Prostate gland (tissue), 2 donors: ENCODE measurements around the gene C2orf80. TPM values are rescaled to one million over a fixed set of nuclear protein-coding genes. Genes with fewer than 3 reads are reported as not detected.

Experiments used
- total RNA-seq, 2 donors: library from RNA; depleted of rRNA; stranded (reverse); fragments of >200 nt; gene quantifications; one replicate each; pipeline ENCODE4 v1.1.0, GENCODE V29; 2016

Gene C2orf80
- total RNA-seq, 2 donors from 2014 or later = not detected

Other genes starting within 250 kb of the C2orf80 start
- 10 to 100 TPM; 17.0 to 28.6 TPM for gene PLEKHM3, start 164.5 kb downstream of the C2orf80 start, total RNA-seq
- gene CRYGD, start 65.5 kb downstream of the C2orf80 start, total RNA-seq = not detected
- gene CRYGC, start 60.2 kb downstream of the C2orf80 start, total RNA-seq = 1 to 10 TPM in 1 of 2 donors, not detected in 1; 1.3 TPM
- not detected for gene CRYGB, start 43.9 kb downstream of the C2orf80 start, total RNA-seq
- not detected for gene CRYGA, start 26.4 kb downstream of the C2orf80 start, total RNA-seq
- gene IDH1, start 65.0 kb upstream of the C2orf80 start, total RNA-seq = 100 to 1,000 TPM; 103 to 314 TPM
- 10 to 100 TPM; 26.7 to 47.1 TPM for gene PIKFYVE, start 76.2 kb upstream of the C2orf80 start, total RNA-seq
- gene PTH2R, start 216.8 kb upstream of the C2orf80 start, total RNA-seq = under 1 TPM; 0.09 to 0.34 TPM